NCI-H2081 (cell line): ENCODE data around the gene DNMT3B.
"Not testable (repeated sequence)": the region's sequence is repeated elsewhere in the genome, so short reads cannot be mapped to it uniquely, and the experiment has no call there.

Source experiments
- DNase-seq, 2 experiments: peaks; one replicate each; lab custom pipeline; 2025; lab: John Stamatoyannopoulos, UW

The DNMT3B gene

GRCh38 chr20:32763202-32764004, 1.2 kb downstream of the DNMT3B start:
- DNase-seq, result peak; percentile 41 to 62

- DNase-seq, result peak; percentile 33 to 34
Observed at GRCh38 chr20:32764005-32764960, 2.1 kb downstream of the DNMT3B start.

- DNase-seq, result not testable (repeated sequence)
Observed at GRCh38 chr20:32765230-32765875, 3.2 kb downstream of the DNMT3B start.

DNA sequence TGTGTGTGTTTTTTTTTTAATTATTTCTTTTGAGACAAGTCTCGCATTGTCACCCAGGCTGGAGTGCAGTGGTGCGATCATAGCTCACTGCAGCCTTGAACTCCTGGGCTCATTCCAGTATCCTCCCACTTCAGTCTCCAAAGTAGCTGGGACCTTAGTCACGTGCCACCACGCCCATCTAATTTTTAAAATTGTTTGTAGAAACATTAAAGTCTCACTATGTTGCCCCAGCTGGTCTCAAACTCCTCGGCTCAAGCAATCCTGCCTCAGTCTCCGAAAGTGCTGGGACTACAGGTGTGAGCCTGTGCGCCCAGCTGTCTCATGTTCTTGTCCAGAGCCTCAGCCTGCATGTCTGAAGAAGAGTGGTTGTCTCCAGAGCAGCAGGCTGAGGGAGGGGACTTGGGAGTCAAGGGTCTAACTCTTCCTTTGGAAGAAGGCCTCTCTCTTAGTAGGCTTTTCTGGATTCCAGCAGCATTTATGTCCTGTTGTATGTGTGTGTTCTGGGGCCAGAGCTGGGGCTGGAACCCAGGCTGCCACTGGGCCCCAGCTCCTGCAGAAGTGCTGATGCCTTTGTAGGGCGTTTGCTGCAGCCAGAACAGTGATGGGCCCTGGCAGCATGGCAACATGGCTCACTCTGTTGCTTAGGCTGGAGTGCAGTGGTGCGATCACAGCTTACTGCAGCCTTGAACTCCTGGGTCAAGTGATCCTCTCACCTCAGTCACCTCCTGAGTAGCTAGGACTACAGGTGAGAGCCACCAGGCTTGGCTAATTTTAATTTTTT, 5.4 kb downstream of the DNMT3B start:
- no peak for DNase-seq

- no peak for DNase-seq
Observed at GRCh38 chr20:32772046-32772445, 9.9 kb downstream of the DNMT3B start.

GRCh38 chr20:32773223-32773622, 11.0 kb downstream of the DNMT3B start:
- no peak for DNase-seq

GRCh38 chr20:32773855-32774254, 11.7 kb downstream of the DNMT3B start:
- DNase-seq, result no peak

DNA sequence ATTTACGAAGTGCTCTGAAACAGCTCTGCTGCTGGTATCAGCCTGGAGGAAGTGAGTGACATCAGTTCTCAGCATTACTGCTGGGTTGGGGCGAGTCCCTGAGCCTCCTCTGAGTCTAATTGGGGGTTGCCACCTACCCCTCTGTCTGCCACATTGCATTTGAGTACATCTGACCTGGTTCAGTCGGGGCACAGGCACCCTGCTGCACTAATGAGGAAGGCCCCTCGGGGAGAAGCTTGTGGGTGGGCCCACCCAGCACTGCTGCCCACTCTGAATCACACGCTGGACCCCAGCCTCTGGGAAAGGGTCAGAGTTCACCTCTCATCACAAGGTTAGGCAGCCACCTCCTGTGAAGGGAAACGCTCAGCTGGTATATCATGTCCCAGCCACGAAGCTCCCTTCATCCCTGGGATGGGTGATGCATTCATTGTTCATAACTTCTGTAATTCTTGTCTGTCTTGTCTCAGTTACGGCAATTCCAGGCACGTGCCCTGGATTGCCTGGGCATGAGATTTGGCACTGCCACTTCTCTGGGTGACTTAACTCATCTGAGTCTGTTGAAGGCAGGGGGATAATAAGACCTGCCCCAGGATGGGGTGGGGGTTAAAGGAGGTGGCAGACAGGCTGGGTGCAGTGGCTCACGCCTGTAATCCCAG, 13.3 kb downstream of the DNMT3B start:
- DNase-seq, result no peak

DNA sequence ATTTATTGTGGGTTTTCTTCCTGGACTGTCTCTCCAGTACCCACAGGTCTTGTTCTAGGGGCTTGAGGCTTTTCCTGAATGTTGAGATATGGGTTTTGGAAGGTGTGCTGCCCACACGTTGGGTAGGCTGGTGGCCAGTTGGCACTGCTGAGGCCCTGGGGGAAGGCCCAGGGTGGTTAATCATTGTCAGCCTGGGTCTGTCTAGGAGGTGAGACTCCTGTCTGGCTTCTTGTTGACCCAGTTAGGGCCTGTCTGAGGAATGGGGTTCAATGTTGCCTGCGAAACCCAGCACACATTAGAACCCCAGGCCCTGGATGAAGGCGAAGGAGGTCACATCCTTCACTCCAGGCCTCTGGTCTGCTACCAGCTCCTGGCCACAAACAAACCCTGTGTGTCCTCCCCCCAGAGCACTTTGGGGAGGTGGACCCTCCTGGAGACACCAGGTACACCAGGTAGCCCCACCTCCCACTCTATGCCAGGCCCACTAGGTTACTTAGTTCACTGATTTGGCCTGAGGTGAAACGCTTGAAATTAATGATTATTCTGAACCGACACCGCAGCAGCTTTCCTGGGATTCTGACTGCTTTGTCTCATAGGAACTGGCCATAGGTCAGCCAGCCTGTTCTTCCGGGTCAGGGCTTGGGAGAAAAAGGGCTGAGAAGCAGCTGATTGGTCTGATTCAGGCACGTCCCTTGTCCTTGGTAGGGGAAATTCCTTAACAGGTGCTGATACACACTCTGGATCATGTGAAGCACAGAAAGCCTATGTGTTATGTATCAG, 15.2 kb downstream of the DNMT3B start:
- DNase-seq, result no peak

- peak in 1 of 2 experiments; percentile 16 for DNase-seq
Observed at GRCh38 chr20:32779500-32780211, 17.5 kb downstream of the DNMT3B start.

- DNase-seq, result no peak
Observed at GRCh38 chr20:32780278-32780677, 18.1 kb downstream of the DNMT3B start.

- peak; percentile 74 to 81 for DNase-seq
Observed at GRCh38 chr20:32780749-32781655, 18.8 kb downstream of the DNMT3B start.

DNA sequence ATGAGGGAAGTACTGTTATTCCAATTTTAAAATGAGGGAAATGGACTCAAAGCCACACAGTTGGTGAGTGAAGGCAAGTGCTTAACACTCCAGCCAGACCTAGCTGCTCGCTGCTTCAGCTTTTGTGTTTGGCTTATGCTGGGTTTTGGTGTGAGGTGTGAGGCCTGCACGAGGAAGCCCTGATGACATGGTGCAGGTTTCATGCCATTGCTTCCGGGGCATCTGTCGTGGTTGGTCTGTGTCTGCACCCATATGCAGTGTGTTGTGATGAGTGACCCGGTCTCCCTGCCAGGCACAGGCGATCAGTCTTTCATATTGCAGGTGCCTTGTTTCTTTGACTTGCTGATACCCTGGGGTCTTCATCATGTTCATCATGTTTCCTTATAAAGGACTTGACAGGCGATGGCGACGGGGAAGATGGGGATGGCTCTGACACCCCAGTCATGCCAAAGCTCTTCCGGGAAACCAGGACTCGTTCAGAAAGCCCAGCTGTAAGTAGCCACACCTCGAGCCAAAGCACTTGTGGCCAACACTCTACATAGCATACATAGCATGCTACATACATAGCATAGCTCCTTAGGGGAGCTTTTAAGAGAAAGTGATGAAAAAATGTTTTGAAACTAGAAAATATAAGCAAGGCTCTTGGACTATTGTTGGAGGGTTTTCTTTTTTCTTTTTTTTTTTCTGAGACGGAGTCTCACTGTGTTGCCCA, 22.3 kb downstream of the DNMT3B start:
- DNase-seq, result no peak

DNA sequence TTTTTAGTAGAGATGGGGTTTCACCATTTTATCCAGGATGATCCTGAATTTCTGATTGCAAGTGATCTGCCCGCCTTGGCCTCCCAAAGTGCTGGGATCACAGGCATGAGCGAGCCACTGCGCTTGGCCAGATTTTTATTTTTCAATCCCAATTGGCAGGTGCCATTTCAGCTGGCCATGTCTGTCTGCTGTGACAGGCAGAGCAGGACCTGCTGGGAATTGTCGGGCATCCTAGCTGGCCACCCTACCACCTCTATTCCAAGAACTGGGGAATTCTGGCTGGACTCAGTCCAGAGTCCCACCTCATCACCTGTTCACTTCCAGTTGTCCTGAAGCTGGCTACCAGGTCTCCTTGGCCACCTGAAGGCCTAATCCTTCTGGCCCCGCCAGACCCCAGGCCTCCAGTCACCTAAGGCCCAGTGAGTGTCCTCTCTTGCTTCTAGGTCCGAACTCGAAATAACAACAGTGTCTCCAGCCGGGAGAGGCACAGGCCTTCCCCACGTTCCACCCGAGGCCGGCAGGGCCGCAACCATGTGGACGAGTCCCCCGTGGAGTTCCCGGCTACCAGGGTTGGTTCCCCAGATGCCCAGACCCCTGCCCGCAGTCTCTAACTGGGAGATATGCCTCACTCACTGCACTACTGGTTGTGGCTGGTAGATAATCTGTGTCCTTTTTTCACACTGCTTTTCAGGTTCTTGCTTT, 24.0 kb downstream of the DNMT3B start:
- DNase-seq, result no peak

DNA sequence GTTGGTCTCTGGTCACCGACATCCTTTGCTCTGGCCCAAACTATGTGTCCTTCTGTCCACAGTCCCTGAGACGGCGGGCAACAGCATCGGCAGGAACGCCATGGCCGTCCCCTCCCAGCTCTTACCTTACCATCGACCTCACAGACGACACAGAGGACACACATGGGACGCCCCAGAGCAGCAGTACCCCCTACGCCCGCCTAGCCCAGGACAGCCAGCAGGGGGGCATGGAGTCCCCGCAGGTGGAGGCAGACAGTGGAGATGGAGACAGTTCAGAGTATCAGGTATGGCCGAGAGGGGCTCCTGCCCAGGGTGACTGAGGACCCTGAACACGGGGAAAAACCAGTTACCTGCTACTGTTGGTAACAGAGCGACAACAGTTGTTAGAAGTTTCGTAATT, 25.0 kb downstream of the DNMT3B start:
- DNase-seq, result no peak

- peak; percentile 59 to 66 for DNase-seq
Observed at GRCh38 chr20:32789896-32790750, 27.9 kb downstream of the DNMT3B start.
